ENCODE results near the gene TUBGCP2. TPM values are rescaled to one million over a fixed set of nuclear protein-coding genes. Genes with fewer than 3 reads are reported as not detected.

Gene TUBGCP2
- total RNA-seq, 1 experiment from 2014 or later: 75.1 TPM

GRCh38 chr10:133237588-133238465 is 70.8 kb downstream of the TUBGCP2 start, which contains the start of gene VENTX:
TSS of gene VENTX (plus strand) at chr10:133237855. CDS start at chr10:133237915, 60 bp downstream.
- Histone ChIP-seq H3K27me3 (replicated peaks; ENCODE audit: insufficient read depth, low read depth, low read length, poor library complexity) (peaks cover 86% of the 10 kb centered on the region), H3K9me3 (ENCODE audit: low read depth, low read length, poor library complexity, severe bottlenecking) (no peaks in the 10 kb centered on the region), H3K36me3 (ENCODE audit: insufficient read depth, low read length, poor library complexity, severe bottlenecking) (no peaks in the 10 kb centered on the region), H3K4me1 (ENCODE audit: insufficient read depth, low read length, poor library complexity, severe bottlenecking) (no peaks in the 10 kb centered on the region), H3K4me3 (ENCODE audit: low read depth, low read length, poor library complexity, severe bottlenecking) (no peak within 1 kb of the TSS), H3K27ac (ENCODE audit: low read depth, low read length, poor library complexity, severe bottlenecking) (no peak within 1 kb of the TSS)
- BruUV-seq (replicated peaks): no TSS peak
- ChIA-PET CTCF (interaction anchor here (0.5 kb wide), 1 partner anchor 10 kb away, joined by 4 read pairs; no protein-coding TSS in a partner anchor), POLR2A (ENCODE audit: low non-redundant PET) (no interaction called here)
- TF ChIP-seq EZH2 (IDR thresholded peaks at IDR 0.05; ENCODE audit: borderline replicate concordance, low read depth, low read length, poor library complexity, severe bottlenecking) (peak; percentile 82), CTCF (conservative IDR thresholded peaks at IDR 0.05; ENCODE audit: low read depth, low read length) (no peak)
- intact Hi-C loops (cut with micrococcal nuclease; ENCODE audit: unreplicated experiment): no loop called here
- DNase-seq (ENCODE audit: low spot score): no peak

- no peak for DNase-seq (ENCODE audit: low spot score)
- no peak overlapping the region for H3K27ac ChIP-seq (ENCODE audit: low read depth, low read length, poor library complexity, severe bottlenecking)
- TF ChIP-seq EZH2 (IDR thresholded peaks at IDR 0.05; ENCODE audit: borderline replicate concordance, low read depth, low read length, poor library complexity, severe bottlenecking) (peak; percentile 94), CTCF (conservative IDR thresholded peaks at IDR 0.05; ENCODE audit: low read depth, low read length) (no peak)
- H3K4me3 ChIP-seq (ENCODE audit: low read depth, low read length, poor library complexity, severe bottlenecking): no peak overlapping the region
- H3K9me3 ChIP-seq (ENCODE audit: low read depth, low read length, poor library complexity, severe bottlenecking): no peaks in the 10 kb centered on the region
- intact Hi-C loops (cut with micrococcal nuclease; ENCODE audit: unreplicated experiment): no loop called here
- no TSS peak for BruUV-seq (replicated peaks)
- POLR2A ChIA-PET (ENCODE audit: low non-redundant PET): no interaction called here
- peaks cover 92% of the 10 kb centered on the region for H3K27me3 ChIP-seq (replicated peaks; ENCODE audit: insufficient read depth, low read depth, low read length, poor library complexity)
- H3K36me3 ChIP-seq (ENCODE audit: insufficient read depth, low read length, poor library complexity, severe bottlenecking): no peaks in the 10 kb centered on the region
- H3K4me1 ChIP-seq (ENCODE audit: insufficient read depth, low read length, poor library complexity, severe bottlenecking): no peaks in the 10 kb centered on the region
- CTCF ChIA-PET: no interaction called here
Observed at GRCh38 chr10:133237241-133237587, 71.5 kb downstream of the TUBGCP2 start.

- TF ChIP-seq CTCF (conservative IDR thresholded peaks at IDR 0.05; ENCODE audit: low read depth, low read length) (no peak), EZH2 (IDR thresholded peaks at IDR 0.05; ENCODE audit: borderline replicate concordance, low read depth, low read length, poor library complexity, severe bottlenecking) (no peak)
- no peak for DNase-seq (ENCODE audit: low spot score)
- Histone ChIP-seq H3K4me1 (ENCODE audit: insufficient read depth, low read length, poor library complexity, severe bottlenecking) (no peaks in the 10 kb centered on the region), H3K4me3 (ENCODE audit: low read depth, low read length, poor library complexity, severe bottlenecking) (no peak overlapping the region), H3K36me3 (ENCODE audit: insufficient read depth, low read length, poor library complexity, severe bottlenecking) (no peaks in the 10 kb centered on the region), H3K27ac (ENCODE audit: low read depth, low read length, poor library complexity, severe bottlenecking) (no peak overlapping the region), H3K9me3 (ENCODE audit: low read depth, low read length, poor library complexity, severe bottlenecking) (no peaks in the 10 kb centered on the region), H3K27me3 (replicated peaks; ENCODE audit: insufficient read depth, low read depth, low read length, poor library complexity) (peaks cover 95% of the 10 kb centered on the region)
- ChIA-PET CTCF (no interaction called here), POLR2A (ENCODE audit: low non-redundant PET) (no interaction called here)
- intact Hi-C loops (cut with micrococcal nuclease; ENCODE audit: unreplicated experiment): no loop called here
- no TSS peak for BruUV-seq (replicated peaks)
Observed at GRCh38 chr10:133236401-133237240, 72.1 kb downstream of the TUBGCP2 start.

Data from A673 (cell line).